Stomach (tissue), 9 donors: ENCODE measurements around the gene NOD2. TPM values are rescaled to one million over a fixed set of nuclear protein-coding genes. Genes with fewer than 3 reads are reported as not detected.
A peak's percentile ranks its signal among the peaks of the same experiment; 100 is the strongest.

Experiments
- DNase-seq, 2 donors: peaks; one replicate each; pipeline versions ENCODE4 v3.0.0 to v3.0.0-alpha.2; 2013 to 2019
- H3K27ac ChIP-seq, 5 donors: fragments of 200-600 bp in 4 of 5; sonication (generic) in 4 of 5; one replicate each; pipeline ENCODE4 v1.5.1; 2013 to 2019; ENCODE audit warnings: mild to moderate bottlenecking in 1 of 5, moderate library complexity in 1 of 5
- H3K27me3 ChIP-seq, 3 donors: fragments of 200-600 bp; sonication (generic); one replicate each; pipeline ENCODE4 v1.5.1; 2017 to 2019; ENCODE audit warnings: mixed run types in 1 of 3
- H3K36me3 ChIP-seq, 4 donors: fragments of 200-600 bp; sonication (generic); 1 replicate in 3 of 4; 2 replicates in 1 of 4; pipeline ENCODE4 v1.5.1; 2016 to 2019
- H3K4me1 ChIP-seq, 4 donors: fragments of 200-600 bp; sonication (generic); one replicate each; pipeline ENCODE4 v1.5.1; 2016 to 2019
- H3K4me3 ChIP-seq, 4 donors: fragments of 200-600 bp; sonication (generic) in 3 of 4; one replicate each; pipeline ENCODE4 v1.5.1; 2016 to 2019; ENCODE audit warnings: mild to moderate bottlenecking in 1 of 4
- H3K9me3 ChIP-seq, 4 donors: fragments of 200-600 bp; sonication (generic); one replicate each; pipeline ENCODE4 v1.5.1; 2016 to 2019
- CTCF ChIP-seq, 7 experiments: fragments of 450-650 bp in 4 of 7; fragments of 200-600 bp in 3 of 7; sonication (generic) in 3 of 7; IDR thresholded peaks; one replicate each; pipeline ENCODE4 v1.5.1; 2016 to 2019; ENCODE audit warnings: antibody characterized with exemption in 7 of 7, control low read depth in 2 of 7, mild to moderate bottlenecking in 1 of 7
- EP300 ChIP-seq: sonication (generic); formaldehyde crosslinking; IDR thresholded peaks from one replicate; pipeline ENCODE4 v1.6.1; 2017; ENCODE audit warnings: antibody characterized with exemption
- POLR2A ChIP-seq, 4 donors: fragments of 450-650 bp; IDR thresholded peaks; one replicate each; pipeline ENCODE4 v1.6.1; 2016; ENCODE audit warnings: antibody characterized with exemption in 4 of 4, control low read depth in 2 of 4, mild to moderate bottlenecking in 1 of 4, moderate library complexity in 1 of 4
- POLR2AphosphoS5 ChIP-seq, 3 donors: sonication (generic); formaldehyde crosslinking; IDR thresholded peaks; one replicate each; pipeline ENCODE4 v1.6.1; 2016; ENCODE audit warnings: antibody characterized with exemption in 3 of 3
- WGBS, 5 donors: extraction: QIAGEN DNeasy Blood & Tissue Kit in 3 of 5; methylation state at CpG; one replicate each; pipeline versions ENCODE4 v1.1.5 to v1.1.7; 2013 to 2018; 5-methylcytosine and 5-hydroxymethylcytosine counted together
- intact Hi-C: fragments of 100-400 bp; cut with DNase I; formaldehyde crosslinking; loops from one replicate; pipeline ENCODE4 v1.15.1; 2023; ENCODE audit warnings: low total_unique reads
- polyA plus RNA-seq, 3 donors: library from polyadenylated mRNA; stranded (reverse); fragments of 200-250 nt; gene quantifications; one replicate each; pipeline ENCODE4 v1.2.3, GENCODE V29; 2013
- total RNA-seq, 5 donors: library from RNA; depleted of rRNA; stranded (reverse); fragments of >200 nt; gene quantifications; one replicate each; pipeline versions ENCODE4 v1.1.0 to v1.2.3, GENCODE V29; 2014 to 2016
- donor health status: healthy with polysubstance abuse.
- donor health status: Bipolar disorder and iron deficiency.
- donor health status: healthy.

NOD2 gene
- total and polyA plus RNA-seq, 8 donors = 0.56 to 6.2 (median 2.3) TPM; not detected in 1

DNA sequence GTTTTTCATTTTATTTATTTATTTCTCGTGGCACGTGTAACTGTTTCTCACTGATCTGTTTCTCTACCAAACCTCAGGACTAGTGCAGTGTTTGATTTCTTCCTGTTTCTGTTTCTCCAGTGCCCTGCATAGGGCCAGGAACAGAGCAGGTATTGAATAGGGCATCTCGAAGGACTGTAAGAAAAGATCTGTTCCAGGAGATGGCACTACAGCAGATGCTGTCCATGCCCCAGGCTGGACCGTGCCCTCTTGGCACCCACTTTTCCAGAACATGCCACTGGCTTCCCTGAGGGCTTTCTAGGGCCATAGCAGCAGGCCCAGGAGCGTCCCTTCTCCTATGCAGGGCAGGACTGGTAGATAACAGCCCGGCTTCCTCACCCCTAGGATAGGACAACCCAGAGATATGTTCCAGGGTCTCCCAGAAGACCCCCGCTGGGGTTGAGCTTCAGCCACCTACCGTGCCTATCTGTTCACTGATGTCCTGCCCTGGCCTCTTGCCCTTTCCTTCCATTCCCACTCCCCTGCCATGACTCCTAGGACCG is 16.7 kb upstream of the NOD2 start:
- 78 to 89% (median 80%) methylated on average over 9 of the region's 9 CpGs for WGBS, 5 donors
- intact Hi-C loops = no loop called here
- Histone ChIP-seq H3K27me3 (peaks cover 0 to 10% (median 0%) of the 10 kb centered on the region in 3 donors), H3K4me1 (peaks cover 0 to 8% (median 0%) of the 10 kb centered on the region in 4 donors), H3K9me3 (peaks cover 0 to 25% (median 22%) of the 10 kb centered on the region in 4 donors), H3K4me3 (no peak overlapping the region), H3K27ac (no peak overlapping the region), H3K36me3 (peaks cover 3 to 43% (median 26%) of the 10 kb centered on the region in 4 donors)
- no peak for DNase-seq
- no peak for TF ChIP-seq EP300
- TF ChIP-seq POLR2A (IDR thresholded peaks at IDR 0.05) = no peak
- TF ChIP-seq POLR2AphosphoS5 (IDR thresholded peaks at IDR 0.05) = no peak
- no peak for TF ChIP-seq CTCF (IDR thresholded peaks at IDR 0.05)

GRCh38 chr16:50677351-50677750 is 16.1 kb upstream of the NOD2 start:
- peaks cover 0 to 10% (median 0%) of the 10 kb centered on the region in 3 donors for H3K27me3 ChIP-seq
- intact Hi-C loops = no loop called here
- TF ChIP-seq POLR2A (IDR thresholded peaks at IDR 0.05) = no peak
- peak in 2 of 7 experiments; percentile 13 to 16 for TF ChIP-seq CTCF (IDR thresholded peaks at IDR 0.05)
- H3K4me3 ChIP-seq = no peak overlapping the region
- DNase-seq = no peak
- WGBS, 5 donors = 70 to 81% (median 76%) methylated on average over 1 to 7 of the region's 7 CpGs
- H3K4me1 ChIP-seq = peaks cover 0 to 8% (median 0%) of the 10 kb centered on the region in 4 donors
- H3K36me3 ChIP-seq = peaks cover 3 to 43% (median 26%) of the 10 kb centered on the region in 4 donors
- H3K27ac ChIP-seq = no peak overlapping the region
- peaks cover 0 to 19% (median 16%) of the 10 kb centered on the region in 4 donors for H3K9me3 ChIP-seq

DNA sequence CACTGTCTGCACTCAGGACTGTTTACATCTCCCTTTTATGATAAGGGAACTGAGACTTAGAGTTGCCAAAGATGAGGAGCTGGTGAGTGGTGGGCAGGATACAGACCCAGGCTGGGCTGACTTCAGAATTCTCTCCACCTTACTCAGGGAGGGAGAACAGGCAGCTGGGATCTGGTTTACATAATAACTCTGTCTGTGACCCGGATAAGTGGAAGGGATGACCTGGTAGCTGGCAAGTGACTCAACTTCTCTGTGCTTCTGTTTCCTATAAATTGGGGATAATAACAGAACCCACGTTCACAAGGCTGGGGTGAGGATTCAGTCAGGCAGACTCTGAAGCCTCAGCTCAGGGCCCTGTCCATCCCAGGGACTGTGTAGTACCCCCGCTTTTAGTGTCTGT is 14.9 kb upstream of the NOD2 start:
- DNase-seq = no peak
- no peak overlapping the region for H3K4me3 ChIP-seq
- 57 to 65% (median 59%) methylated on average over 3 of the region's 3 CpGs for WGBS, 5 donors
- intact Hi-C loops = no loop called here
- no peak for TF ChIP-seq POLR2AphosphoS5 (IDR thresholded peaks at IDR 0.05)
- no peak for TF ChIP-seq POLR2A (IDR thresholded peaks at IDR 0.05)
- no peak for TF ChIP-seq EP300
- TF ChIP-seq CTCF (IDR thresholded peaks at IDR 0.05) = no peak
- peaks cover 3 to 33% (median 18%) of the 10 kb centered on the region in 4 donors for H3K36me3 ChIP-seq
- peaks cover 0 to 17% (median 0%) of the 10 kb centered on the region in 4 donors for H3K4me1 ChIP-seq
- H3K27ac ChIP-seq = no peak overlapping the region
- H3K27me3 ChIP-seq = peaks cover 0 to 4% (median 0%) of the 10 kb centered on the region in 3 donors
- H3K9me3 ChIP-seq = peaks cover 0 to 8% (median 5%) of the 10 kb centered on the region in 4 donors

DNA sequence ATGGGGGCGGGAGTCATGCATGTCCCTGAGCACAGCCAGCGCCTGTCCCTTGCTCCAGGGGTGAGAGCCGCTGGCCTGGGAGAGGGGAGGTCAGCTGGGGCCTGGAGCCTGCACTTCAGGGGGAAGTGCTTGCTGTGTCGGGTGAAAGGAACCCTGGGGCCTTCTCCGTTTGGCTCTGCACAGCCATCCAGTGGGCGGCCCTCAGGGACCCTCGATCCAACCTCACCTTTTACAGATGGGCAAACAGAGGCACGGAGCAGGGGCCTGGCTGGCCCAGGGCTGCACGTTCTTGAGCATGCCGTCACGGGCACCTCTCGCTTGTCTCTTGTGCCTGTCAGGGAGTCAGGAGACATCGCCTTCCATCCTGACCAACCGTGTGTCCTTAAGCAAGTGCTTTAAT is 14.1 kb upstream of the NOD2 start:
- DNase-seq = no peak
- intact Hi-C loops = no loop called here

More for the DNA sequence above, 14.1 kb upstream of the NOD2 start:
- Histone ChIP-seq H3K36me3 (peaks cover 0 to 26% (median 12%) of the 10 kb centered on the region in 4 donors), H3K9me3 (peaks cover 0 to under 1% (median 0%) of the 10 kb centered on the region in 4 donors), H3K27me3 (no peaks in the 10 kb centered on the region), H3K27ac (no peak overlapping the region), H3K4me3 (peak overlapping the region in 1 of 4 donors; percentile 9), H3K4me1 (peaks cover 0 to 23% (median 0%) of the 10 kb centered on the region in 4 donors)
- no peak for TF ChIP-seq POLR2A (IDR thresholded peaks at IDR 0.05)
- WGBS, 5 donors = 82 to 89% (median 88%) methylated on average over 10 to 14 of the region's 14 CpGs
